NCI-H2081 (cell line): ENCODE results near the gene JAZF1.

Experiments used
- DNase-seq, 2 experiments: peaks; one replicate each; lab custom pipeline; 2025; lab: John Stamatoyannopoulos, UW

JAZF1 gene

DNA sequence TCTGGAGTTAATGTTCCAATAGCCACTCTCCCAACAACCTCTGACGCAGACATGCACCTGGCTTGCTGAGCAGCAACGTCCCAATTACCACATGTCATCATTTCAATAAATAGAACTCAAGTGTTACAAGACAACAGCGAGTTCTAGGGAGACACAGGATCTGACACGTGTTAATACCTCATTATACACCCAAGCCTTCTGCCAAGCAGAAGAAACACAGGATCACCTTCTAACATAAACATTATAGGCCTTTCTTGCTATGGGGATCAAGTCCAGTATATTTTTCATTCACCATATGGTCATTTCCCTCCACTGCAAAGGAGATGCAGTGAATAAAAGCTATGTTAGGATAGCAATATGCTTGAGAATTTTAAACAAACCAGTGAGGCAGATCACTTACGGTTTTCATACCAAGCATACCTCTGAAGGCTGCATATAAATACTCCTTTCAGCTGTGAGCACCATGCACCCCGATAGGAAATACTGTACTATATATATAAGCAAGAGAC lies 74.2 kb downstream of the JAZF1 start:
- peak; percentile 29 to 84 for DNase-seq

DNA sequence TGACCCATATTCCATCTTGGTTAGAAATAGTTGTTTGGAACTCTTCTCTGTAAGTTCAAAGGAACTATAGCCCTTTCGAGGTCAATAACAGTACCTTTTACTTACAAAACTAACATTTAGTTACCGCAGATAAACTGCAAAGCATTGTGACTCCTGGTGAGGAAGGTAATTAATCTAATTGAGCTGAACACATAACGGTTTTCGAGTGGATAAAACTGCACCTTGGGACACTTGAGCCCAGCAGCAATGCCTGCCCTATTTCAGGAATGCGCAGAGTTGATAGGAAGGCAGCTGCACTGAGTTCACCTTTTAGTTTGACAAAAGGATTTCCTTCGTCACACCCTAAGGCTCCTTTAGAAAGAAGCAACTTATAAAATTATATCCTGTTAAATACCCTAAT lies 75.4 kb downstream of the JAZF1 start:
- no peak for DNase-seq

DNA sequence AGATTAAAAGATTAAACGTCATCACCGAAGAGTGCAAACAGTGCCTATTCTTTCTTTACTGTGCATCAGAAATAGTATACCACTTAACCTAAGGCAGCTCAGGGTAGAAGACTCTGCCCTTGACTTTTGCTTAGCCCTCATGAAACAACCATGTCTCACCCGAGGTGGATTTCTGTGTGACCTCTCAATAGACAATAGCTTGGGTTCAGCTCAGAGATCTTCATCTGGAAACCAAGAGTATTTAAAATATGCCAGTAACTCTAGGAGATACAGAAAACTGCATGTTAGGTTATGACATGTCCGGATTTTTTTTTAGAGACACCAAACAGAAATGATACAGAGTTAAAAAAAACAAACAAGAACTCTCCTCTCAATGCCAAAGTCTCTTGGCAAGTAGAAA lies 75.8 kb downstream of the JAZF1 start:
- DNase-seq, result no peak

DNA sequence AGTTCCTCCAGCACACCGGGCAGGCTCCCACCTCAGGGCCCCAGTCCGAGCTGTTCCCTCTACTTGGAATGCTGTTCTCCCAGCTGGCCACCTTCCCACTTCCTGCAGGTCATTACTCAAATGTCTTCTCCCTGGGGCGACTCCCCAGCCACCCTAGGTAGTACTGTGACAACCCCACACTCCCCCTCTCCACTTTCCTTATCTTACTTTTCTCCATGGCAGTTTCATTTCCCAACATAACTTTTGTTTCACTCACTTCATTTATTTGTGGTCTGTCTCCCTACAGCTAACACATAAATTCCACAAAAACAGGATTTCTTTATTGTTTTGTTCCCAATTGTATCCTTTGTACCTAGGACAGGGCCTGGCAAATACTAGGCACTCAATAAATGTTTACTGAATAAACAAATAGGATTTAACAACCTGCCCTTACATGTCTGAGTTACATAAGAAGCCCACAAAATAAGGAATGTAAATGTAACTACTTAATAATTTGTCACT lies 76.5 kb downstream of the JAZF1 start:
- DNase-seq, result no peak

DNA sequence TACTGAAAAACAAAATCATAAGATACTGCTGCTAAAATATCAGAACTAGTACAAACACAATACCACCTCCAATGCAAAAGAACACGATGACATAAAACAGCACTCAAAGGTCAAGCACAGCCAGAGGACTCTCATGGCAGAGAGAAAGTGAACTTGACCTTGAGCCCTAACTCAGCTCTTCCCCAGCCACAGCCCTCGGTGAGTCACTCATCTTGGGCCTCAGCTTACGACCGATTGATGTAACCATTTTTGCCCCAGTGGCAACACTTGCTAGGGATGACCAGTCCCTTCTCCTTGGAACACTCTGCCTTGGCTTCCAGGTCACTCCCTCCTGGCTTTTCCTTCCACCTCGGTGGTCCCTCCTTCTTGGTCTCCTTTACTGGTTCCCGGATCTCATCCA lies 77.8 kb downstream of the JAZF1 start:
- DNase-seq, result no peak

DNA sequence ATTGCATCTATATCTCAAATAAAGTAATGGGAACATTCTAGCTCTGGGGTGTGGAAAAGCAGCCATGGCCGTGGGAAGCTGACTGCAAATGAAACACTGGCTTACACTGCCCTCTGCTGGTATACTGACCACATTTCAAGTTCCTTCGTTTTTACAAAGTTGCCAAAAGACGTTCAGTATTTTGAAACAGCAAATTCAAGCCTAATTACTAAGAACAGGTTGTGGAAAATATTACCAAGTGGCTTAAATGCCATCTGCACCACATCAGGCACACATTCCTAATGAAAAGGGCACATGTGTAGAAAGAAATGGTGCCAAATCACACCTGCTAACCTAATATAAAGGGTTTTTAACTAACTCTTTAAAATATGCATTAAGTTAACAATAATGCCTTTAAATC lies 83.9 kb downstream of the JAZF1 start:
- DNase-seq, result peak; percentile 57 to 60

DNA sequence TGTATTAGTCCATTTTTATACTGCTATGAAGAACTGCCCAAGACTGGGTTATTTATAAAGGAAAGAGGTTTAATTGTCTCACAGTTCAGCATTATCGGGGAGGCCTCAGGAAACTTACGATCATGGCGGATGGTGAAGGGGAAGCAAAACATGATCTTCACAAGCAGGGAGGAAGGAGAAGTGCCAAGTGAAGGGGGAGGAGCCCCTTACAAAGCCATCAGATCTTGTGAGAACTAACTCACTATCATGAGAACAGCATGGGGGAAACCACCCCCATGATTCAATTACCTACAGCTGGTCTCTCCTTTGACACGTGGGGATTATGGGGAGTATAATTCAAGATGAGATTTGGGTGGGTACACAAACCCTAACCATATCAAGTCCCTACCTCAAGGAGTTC lies 85.4 kb downstream of the JAZF1 start:
- no peak for DNase-seq

DNA sequence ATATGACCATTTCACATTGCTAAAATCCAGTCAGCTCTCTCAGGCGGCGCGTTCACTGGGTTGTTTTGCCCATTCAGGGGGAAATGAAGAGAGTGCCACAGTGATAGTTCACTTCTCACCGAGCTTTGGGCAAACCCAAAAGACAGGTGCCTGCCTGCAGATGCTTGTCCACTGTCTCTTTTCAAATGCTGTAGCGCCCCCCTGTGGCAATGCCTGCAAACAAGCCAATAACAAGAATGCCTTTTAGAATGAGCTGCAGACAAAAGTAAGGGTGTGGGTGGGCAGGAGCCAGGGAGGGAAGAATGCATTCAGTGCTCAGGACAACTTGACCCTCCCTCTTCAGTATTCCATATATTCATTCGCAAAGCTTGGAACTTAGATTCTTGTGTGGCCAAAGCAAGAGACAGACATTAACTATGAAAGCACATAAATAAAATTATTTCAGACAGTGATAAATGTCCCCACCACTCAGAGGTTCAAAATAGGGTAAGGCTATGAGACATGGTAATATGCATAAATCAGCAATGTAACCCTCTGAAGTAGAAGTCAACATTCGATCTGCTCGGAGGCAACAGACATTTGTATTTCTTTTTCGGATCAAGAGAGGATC lies 86.9 kb downstream of the JAZF1 start:
- peak; percentile 69 to 86 for DNase-seq

DNA sequence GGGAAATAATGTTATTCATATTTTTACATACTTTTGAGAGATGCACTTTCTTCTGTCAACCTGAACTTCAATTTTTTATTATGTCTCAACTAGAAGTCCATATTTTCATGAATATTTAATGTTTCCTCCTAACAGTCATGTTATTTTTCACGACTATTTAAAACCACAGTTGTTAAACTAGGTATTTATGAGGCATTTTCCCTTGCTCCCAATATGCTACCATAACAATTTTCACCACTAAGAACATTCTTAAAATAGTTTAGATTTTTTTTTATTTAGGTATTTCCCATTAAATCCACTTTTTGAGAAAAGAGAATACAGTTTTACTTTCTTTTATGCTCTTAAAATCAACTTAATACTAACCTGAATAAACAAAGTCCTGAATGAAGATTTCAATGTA lies 89.4 kb downstream of the JAZF1 start:
- no peak for DNase-seq

DNA sequence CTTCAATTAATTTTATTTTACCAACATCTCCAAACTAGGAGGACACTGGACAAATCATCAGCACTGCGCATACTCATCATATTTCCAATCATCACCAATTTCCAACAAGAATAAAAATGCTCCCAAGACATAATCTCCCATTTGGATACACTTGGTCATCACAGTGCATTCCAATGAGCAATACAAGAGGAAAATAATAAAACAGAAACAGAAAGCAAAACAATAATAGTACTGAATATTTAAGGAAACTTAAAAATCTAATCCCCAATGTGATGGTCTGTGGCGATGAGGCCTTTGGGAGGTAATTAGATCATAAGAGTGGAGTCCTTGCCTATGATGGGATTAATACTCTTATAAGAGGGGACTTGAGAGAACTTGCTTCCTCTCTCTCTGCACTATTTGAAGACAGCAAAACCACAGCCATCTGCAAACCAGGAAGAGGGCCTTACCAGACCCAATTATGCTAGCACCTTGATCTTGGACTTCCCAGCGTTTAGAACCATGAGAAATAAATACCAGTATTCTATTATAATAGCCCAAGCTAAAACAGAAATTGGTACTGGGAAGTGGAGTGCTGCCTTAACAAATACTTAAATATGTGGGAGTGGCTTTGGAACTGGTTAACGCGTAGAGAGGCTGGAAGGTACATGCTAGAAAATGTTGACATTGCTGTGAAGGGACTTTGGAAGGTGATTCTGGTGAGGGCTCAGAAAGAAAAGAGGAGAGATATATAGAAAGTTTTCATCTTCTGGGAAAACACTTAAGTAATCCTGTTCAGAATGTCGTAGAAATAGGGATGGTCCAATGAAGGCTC lies 91.5 kb downstream of the JAZF1 start:
- DNase-seq, result no peak

DNA sequence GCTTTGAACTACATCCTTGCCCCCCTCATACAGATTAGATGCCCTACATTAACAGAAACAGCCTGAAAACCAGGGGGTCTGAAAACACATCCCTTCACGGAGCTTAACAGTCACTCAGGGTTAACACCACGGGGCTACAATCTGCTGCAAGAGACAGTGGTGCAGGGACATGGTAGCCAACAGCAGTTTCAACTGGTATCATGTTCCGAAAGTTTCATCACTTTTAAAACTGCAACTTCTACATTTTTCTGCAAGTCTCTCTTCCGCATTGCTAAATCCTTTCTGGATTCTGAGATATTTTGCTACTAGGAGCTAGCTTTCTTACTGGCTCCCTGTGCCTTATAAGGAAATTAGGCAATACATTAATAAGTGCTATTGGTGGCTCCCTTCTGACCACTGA lies 92.6 kb downstream of the JAZF1 start:
- DNase-seq, result no peak

DNA sequence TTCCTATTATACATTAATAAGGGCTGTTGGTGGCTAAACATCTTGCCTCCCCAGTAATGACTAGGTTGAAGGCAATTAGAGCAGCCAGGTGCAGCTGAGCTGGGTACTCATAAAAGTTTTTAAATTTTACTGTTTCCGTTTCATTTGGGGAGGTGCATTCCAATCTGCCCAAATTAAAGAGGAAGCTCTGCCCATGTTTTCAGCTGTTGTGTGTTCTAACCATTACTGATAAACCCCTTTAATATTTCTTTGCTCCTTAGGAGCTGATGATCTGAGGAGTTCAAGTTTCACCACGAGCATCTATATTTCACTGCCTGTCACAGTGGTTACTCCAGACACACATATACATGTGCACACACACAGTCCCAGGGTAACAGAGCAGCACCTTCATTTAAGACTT lies 94.4 kb downstream of the JAZF1 start:
- peak in 1 of 2 experiments; percentile 62 for DNase-seq

DNA sequence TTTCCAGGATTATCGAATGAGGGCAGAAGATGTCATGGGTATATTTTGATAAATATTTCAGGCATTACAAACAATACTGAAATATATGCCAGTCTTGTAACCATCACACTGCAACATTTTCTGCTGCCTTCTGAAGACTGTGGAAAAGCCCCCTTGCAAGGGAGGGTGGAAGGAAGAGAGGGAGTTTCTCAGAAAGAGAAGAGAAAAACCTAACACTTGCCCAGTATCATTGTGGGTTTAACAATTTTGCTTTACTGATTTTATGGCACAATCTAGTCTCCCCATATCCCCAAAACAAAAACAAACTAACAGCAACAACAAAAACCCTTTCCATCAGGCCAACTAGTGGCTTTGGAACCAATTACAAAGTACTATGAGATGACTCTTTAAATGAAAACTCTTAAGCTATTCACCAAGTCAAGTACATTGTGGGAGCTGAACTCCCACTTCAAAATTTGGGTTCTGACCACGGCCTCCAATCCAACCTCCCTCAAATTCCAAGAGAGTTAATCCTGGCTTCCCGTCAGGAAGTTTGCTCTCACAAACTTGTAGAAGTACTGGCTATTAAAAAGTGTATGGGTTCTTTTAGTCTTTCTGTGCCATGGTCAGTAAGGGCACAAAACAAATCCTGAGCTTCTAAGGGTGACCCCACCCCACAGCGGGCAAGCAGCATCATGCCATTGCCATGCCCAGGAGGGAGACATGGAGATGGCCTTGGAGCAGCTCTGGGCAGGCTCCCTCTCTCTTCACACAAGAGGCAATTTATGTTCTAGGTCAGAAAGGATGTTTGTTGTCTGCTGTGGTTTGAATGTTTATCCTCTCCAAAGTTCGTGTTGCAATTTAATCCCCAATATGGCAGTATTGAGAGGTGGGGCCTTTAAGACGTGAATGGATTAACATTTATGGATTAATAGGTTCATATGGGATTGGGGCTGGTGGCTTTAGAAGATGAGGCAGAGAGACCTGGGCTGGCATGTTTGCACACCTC lies 96.3 kb downstream of the JAZF1 start:
- DNase-seq, result no peak

DNA sequence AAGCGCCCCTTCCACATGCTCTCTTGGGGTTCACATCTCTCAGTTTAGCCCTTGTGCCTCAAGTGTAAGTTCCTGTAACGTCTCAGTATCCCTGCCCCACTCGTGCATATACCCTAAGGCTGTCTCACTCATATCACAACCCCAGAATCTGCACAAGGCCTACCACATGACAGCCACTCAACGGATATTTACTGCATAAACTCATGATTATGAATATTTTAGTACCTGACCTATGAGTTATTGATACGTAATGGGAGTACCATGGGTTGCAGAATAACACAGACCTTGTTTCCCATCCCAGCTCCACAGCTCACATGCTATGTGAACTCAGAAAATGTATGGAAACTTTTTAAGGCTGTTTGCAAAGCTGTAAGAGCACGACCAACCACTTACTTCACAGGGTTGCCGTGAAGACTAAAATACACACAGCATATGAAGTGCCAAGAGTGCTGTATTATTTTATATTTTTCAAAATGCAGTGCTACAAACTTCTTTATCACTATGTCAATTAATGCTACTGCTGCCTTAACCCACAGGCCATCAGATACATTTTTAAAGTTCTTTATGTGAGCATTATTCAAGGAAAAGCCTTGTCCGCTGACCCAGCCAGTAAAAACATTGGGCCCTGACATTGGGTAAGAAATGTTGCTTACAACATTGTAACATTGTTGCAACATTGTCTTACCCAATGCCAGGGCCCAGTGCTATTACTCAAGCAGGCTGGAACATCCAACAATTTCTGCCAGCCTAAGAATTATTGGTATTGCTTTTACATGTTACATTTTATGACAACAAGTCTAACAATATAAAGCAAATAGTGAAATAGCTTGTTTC lies 97.2 kb downstream of the JAZF1 start:
- DNase-seq, result no peak

DNA sequence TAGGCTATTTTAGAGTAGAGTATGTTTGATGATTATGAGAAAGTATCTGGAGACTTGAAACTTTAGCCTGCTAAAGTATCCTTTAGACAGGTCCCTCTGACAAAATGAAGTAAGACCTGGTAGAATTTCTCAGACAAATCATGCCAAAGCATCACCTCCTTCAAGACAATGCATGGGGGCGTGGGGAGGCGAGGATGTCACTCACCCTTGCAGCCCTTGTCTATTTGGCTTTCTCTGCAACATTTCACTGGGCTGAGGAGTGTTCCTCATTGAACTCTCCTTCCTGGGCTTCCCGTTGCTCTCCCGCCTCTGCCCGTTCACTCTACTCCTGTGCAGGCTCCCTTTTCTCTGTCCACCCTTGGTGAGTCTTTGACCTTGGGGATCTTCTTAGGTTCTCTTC lies 98.5 kb downstream of the JAZF1 start:
- no peak for DNase-seq

DNA sequence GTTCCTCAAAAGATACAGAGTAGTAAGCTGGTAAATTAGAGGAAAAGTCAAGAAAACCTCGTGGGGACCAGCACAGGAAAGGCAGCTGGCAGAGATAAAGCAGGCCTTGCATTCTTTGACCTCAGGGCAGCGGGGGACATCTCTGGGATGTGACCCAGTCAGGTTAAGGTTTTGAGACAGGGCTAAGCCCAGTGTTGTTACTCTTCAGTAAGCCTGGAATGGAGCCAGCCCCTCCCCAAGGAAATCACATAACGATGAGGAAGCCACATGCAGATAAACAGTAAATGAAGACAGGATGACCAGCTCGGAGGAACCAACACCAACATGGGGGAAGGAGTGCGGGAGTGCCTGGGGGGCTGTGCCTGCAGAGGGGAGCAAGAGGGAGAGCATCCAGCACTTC lies 99.6 kb downstream of the JAZF1 start:
- DNase-seq, result no peak

DNA sequence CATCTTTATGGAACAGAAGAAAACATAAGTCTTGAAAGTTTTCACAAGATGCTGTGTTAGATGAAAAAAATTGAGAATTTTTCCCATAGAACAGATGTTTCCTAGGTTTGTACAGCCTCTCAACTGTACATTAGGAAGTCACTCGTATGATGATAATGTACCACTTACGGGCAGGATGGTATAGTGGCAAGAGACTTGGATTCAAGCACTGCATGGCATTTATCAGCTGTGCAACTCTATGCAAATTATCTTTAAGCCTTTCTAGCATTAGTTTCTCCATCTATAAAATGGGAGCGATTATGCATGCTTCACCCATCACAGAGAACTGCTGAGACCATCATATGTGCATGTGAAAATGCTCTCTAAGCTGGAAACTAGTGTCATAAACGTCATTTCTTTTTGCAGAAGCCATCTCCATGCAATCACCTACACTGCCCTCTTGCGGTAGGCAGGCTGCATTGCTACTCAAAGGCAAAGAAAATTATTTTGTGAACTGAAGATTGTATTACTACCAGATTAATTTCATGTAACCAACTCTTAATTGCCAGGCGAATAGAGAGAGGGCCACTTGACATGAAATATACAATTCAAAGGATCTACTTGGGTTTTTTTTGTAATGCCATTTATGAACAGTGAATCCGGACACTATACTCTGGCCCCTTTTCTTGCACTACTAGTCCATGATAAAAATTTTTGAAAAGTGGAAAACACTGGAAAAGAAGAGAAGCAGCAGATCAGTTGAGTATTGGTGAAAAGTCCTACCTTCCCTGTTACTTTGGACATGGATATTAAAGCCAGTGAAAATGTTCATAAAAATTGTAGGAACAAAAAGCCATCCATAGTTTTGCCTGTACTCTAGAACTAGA lies 102.3 kb downstream of the JAZF1 start:
- peak; percentile 27 to 42 for DNase-seq

DNA sequence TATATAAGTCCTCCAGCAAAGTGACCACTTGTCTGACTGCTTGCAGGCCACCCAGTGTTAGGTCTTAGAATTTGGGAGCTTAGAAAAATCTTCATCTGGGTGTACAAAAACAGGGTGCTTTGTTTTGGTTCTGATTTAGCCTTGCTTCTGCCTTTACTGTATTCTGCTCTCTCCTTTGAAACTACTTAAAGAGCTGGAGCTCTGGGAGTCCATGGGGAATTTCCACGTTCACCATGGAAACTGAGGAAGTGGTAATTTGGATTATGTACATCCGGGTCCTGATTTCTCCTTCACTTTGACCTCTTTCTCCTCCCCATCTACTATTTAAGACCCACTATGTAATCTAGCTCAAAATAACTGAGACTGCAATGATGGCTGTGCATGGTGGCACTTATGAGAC lies 103.0 kb downstream of the JAZF1 start:
- no peak for DNase-seq

DNA sequence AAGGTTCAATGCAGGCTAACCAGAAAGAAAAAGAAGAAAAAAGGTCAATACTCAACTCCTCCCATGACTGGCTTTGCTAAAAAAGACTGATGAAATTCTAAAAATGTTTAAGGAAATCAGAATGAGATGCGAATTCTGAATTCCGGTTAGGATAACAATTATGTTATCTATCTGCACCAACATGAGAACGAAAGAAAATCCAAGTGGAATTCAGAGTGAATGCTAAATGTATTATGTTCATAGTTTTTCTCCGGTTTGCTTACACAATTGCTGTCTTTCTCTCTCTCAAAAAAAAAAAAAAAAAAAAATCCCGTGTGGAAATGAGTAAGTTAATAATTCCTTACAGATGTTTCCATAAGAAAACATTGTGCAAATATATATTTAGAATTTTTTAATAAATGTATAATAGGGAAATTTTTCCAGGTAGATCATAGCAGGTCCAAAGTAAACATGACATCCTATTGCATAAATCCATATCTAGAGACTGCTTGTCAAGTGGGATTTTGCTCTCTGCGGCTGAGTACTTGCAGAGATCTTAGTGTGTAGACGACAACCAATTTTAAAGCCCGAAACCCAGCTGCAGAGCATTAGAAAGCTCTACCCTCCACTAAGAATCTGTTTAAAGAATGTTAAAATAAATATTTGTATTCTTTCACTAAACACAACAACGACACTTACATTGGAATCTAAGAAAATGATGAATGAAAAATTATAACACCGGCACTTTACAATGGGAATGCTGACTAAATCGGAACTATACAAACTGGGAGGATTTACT lies 104.0 kb downstream of the JAZF1 start:
- no peak for DNase-seq
